Measurements from ENCODE around the gene IKBKE. TPM values are rescaled to one million over a fixed set of nuclear protein-coding genes. Genes with fewer than 3 reads are reported as not detected.

IKBKE gene
- total and polyA plus RNA-seq, 9 donors, result 0.86 to 3.9 (median 2.3) TPM

DNA sequence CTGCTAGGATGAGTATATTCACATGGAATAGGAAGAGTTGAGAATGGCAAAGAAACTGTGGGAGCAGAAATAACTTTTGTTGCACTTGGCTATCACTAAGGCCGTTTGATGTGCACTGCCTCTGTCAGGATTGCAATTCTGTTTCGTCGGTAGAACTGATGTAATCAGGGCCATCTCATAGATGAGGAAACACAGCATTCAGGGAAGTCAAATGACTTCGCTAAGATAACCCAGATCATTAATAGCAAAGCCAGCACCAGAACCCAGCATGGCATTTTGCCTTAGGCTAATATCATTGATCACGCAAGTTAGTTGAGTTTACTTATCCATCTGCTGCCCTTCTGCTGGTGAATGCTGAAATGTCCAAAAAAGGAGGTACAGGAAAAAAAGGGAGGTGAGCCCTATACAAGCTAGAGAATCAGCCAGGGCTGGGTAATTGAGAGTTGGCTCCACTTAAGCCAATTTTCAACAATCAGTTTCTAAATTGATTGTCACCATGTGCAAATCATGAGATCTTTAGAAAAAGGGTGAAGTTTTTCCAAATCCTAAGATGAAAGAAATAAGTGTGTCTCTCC, 44.6 kb downstream of the IKBKE start:
- Histone ChIP-seq H3K27ac (no peak overlapping the region), H3K36me3 (no peaks in the 10 kb centered on the region), H3K9me3 (no peaks in the 10 kb centered on the region), H3K27me3 (no peaks in the 10 kb centered on the region), H3K4me3 (no peak overlapping the region), H3K4me1 (ENCODE audit: insufficient read depth) (peaks cover 7% of the 10 kb centered on the region)
- intact Hi-C loops (cut with DNase I), result no loop called here
- 79 to 84% (median 82%) methylated on average over 5 of the region's 5 CpGs for WGBS, 3 donors
- TF ChIP-seq CTCF (IDR thresholded peaks at IDR 0.05) (no peak), POLR2A (IDR thresholded peaks at IDR 0.05) (no peak), EP300 (IDR thresholded peaks at IDR 0.05) (no peak)
- no peak for DNase-seq

- Histone ChIP-seq H3K27me3 (no peaks in the 10 kb centered on the region), H3K36me3 (no peaks in the 10 kb centered on the region), H3K4me3 (no peak overlapping the region), H3K27ac (no peak overlapping the region), H3K9me3 (no peaks in the 10 kb centered on the region), H3K4me1 (ENCODE audit: insufficient read depth) (peaks cover 7% of the 10 kb centered on the region)
- intact Hi-C loops (cut with DNase I), result no loop called here
- TF ChIP-seq CTCF (IDR thresholded peaks at IDR 0.05) (no peak), EP300 (IDR thresholded peaks at IDR 0.05) (no peak), POLR2A (IDR thresholded peaks at IDR 0.05) (no peak)
- WGBS, 3 donors, result 80 to 90% (median 81%) methylated on average over 5 of the region's 5 CpGs
- DNase-seq, result no peak
These were observed 46.4 kb downstream of the IKBKE start for GRCh38 chr1:206516728-206516990.

- intact Hi-C loops (cut with DNase I), result no loop called here
- TF ChIP-seq CTCF (IDR thresholded peaks at IDR 0.05), result no peak
- no peak for TF ChIP-seq POLR2A (IDR thresholded peaks at IDR 0.05)
- TF ChIP-seq EP300 (IDR thresholded peaks at IDR 0.05), result no peak
- no peak for DNase-seq
- H3K9me3 ChIP-seq, result no peaks in the 10 kb centered on the region
- H3K4me3 ChIP-seq, result no peak overlapping the region
- H3K27me3 ChIP-seq, result no peaks in the 10 kb centered on the region
- no peak overlapping the region for H3K27ac ChIP-seq
- WGBS, 3 donors, result 86 to 93% (median 90%) methylated on average over 8 of the region's 8 CpGs
- peaks cover 7% of the 10 kb centered on the region for H3K4me1 ChIP-seq (ENCODE audit: insufficient read depth)
- H3K36me3 ChIP-seq, result no peaks in the 10 kb centered on the region
These were observed 47.5 kb downstream of the IKBKE start for GRCh38 chr1:206517784-206518183.

DNA sequence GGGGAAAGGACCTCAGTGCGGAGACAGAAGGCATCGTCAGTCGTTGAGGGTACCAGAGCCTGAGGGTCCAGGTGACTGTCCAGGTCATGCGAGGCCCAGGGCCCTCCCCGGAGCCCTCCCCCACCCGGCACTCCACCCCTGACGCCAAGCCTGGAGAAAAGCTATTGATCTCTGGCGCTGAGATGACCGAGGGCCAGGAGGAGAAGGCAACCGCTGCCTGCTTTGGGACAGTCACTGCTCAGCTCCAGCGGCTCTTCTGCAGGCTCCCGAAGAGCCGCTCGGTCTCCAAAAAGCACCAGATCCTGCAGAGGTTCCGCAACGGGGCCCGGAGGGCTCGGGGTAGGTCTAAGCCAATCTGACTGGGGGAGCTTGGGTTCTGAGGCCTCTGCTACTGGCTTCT, 47.9 kb downstream of the IKBKE start:
- no peak for DNase-seq
- WGBS, 3 donors, result 88 to 93% (median 89%) methylated on average over 18 of the region's 18 CpGs

More for the DNA sequence above, 47.9 kb downstream of the IKBKE start:
- H3K27me3 ChIP-seq, result no peaks in the 10 kb centered on the region
- intact Hi-C loops (cut with DNase I), result no loop called here
- no peak overlapping the region for H3K27ac ChIP-seq
- H3K4me1 ChIP-seq (ENCODE audit: insufficient read depth), result peaks cover 6% of the 10 kb centered on the region
- no peak overlapping the region for H3K4me3 ChIP-seq
- no peak for TF ChIP-seq POLR2A (IDR thresholded peaks at IDR 0.05)
- no peak for TF ChIP-seq CTCF (IDR thresholded peaks at IDR 0.05)
- no peak for TF ChIP-seq EP300 (IDR thresholded peaks at IDR 0.05)
- no peaks in the 10 kb centered on the region for H3K36me3 ChIP-seq
- no peaks in the 10 kb centered on the region for H3K9me3 ChIP-seq
